Fibroblast of mammary gland (primary cell): Measurements from ENCODE around the gene NUMBL.

Experiments used
- DNase-seq: peaks from one replicate; pipeline ENCODE4 v3.0.0-alpha.2; 2010; ENCODE audit warnings: low read depth
- H3K4me3 ChIP-seq: 2 replicates; pipeline ENCODE4 v1.5.1; 2011; ENCODE audit warnings: low read depth, mild to moderate bottlenecking, low read length, moderate library complexity; ENCODE audit not compliant: control insufficient read depth
- TF ChIP-seq, protein P1 (sequence below): conservative IDR thresholded peaks from 2 replicates; pipeline ENCODE4 v1.5.1; 2011; ENCODE audit warnings: low read depth, low read length, inconsistent platforms; ENCODE audit not compliant: control insufficient read depth, insufficient read depth

The NUMBL gene

DNA sequence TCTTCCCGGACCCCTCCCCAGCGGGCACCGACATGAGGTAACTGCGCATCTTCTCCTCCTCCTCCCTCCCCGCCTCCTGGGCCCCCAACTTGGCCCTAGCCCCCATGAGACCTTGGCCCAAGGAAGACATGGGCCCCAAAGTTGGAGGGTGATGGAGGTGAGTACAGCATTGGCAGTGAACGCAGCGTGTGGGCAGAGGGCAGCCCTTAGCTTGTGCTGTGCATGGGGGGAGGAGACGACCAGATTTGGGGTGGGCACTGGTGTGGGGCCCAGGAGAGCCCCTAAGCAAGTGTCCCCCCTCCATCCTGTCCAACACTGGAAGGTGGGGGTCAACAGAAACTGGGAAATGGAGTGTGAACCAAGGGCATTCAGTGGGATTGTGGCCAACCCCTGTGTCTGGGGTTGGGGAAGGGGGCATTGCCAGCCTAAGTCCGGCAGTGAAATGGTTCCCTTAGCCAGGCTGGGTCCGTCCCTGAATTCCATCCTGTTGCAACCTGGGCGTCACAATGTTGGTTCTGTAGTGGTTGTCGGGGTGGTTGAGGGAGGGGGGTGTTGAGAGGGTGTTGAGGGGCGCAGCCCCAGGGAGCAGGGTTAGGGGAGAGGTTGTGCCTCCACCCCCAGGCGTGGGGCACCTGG, 23.5 kb downstream of the NUMBL start:
- no peak for DNase-seq
- TF ChIP-seq, protein P1, sequence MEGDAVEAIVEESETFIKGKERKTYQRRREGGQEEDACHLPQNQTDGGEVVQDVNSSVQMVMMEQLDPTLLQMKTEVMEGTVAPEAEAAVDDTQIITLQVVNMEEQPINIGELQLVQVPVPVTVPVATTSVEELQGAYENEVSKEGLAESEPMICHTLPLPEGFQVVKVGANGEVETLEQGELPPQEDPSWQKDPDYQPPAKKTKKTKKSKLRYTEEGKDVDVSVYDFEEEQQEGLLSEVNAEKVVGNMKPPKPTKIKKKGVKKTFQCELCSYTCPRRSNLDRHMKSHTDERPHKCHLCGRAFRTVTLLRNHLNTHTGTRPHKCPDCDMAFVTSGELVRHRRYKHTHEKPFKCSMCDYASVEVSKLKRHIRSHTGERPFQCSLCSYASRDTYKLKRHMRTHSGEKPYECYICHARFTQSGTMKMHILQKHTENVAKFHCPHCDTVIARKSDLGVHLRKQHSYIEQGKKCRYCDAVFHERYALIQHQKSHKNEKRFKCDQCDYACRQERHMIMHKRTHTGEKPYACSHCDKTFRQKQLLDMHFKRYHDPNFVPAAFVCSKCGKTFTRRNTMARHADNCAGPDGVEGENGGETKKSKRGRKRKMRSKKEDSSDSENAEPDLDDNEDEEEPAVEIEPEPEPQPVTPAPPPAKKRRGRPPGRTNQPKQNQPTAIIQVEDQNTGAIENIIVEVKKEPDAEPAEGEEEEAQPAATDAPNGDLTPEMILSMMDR, result no peak
- no peak overlapping the region for H3K4me3 ChIP-seq

DNA sequence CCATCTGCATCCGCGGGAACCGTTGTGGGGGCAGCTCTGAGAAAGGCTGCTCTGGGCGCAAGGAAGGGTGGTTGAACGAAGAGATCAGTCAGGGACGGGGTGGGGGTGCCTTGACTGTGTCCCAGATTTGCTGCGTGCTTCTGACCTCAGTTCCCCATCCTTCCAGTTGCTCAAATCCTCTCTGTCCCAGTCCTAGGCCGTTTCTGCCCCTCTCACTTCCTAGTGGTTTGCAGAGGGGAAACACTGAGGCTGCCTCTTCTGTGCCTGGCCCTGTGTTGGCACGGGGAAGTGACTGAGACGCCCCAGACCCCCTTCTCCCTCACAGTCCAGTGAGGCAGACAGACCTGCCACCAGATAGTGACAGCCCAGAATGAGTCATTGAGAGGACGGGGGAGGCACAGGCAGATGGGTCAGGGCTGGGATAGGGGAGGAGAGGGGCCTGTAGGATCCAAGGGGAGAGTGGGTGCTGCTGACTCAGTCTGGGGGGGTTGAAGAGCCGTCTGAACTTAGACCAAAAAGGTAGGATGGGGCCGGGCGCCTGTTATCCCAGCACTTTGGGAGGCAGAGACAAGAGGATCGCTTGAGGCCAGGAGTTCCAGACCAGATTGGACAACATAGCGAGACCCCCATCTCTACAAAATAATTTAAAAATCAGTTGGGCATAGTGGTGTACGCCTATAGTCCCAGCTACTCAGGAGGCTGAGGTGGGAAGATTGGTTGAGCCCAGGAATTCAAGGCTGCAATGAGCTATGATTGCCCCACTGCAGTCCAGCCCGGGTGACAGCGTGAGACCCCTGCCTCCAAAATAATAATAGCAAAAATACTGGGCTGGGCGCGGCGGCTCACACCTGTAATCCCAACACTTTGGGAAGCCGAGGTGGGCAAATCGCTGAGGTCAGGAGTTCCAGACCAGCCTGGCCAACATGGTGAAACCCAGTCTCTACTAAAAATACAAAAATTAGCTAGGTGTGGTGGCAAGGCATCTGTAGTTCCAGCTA, 26.5 kb downstream of the NUMBL start:
- TF ChIP-seq, protein P1, result no peak
- H3K4me3 ChIP-seq, result peak overlapping the region; percentile 51
- peak; percentile 61 for DNase-seq

DNA sequence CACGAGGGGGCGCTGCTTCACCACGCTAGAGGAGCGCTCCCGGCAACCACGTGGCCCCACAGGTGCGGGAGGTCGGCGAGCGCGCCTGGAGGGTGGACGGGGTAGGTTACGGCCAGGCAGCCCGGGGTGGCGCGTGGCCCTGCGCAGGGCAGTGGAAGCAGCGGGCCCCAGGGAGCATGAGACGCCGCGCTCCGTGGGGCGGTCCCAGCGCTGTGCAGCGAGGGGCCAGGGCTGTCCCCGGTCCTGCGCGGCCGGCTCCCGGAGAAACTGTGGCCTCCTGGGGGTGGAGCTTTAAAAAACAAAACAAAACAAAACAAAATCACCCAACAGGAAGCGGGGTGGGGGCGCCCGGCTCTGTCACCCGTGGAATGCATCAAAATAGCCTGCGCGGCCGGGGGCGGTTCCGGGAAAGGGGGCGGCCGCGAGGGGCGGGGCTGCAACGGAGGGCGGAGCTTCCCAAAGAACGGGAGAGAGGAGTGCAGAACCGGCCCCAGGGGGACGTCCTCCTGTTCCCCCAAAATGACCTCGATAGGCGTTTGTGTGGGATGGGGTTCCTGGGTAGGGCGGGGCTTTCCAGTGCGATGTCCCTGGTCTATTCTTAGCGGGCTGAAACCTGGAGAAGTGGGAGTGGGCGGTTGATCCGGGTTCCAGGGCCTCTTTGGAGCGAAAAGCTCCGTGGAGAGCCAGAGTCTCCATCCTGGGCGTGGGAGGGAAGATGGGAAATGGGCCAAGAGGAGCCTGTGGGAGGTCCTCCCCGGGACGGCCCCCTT, 27.3 kb downstream of the NUMBL start:
- peak overlapping the region; percentile 51 for H3K4me3 ChIP-seq
- peak; percentile 85 for DNase-seq
- TF ChIP-seq, protein P1, result peak; percentile 65

DNA sequence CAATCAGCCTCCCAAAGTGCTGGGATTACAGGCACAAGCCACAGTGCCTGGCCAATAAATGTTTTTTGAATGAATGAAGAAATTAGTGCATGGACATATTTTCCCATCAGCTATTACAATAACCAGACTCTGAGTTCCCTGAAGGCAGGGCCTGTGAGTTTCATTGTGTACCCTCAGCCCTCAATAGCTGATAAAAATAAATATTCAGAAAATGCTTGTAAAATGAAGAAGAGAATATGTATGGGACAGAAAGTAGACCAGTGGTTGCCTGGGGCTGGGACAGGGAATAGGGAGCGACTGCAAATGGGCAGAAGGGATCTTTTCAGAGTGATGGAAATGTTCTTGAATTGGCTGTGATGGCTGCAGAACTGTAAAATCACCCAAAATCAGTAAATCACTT, 28.8 kb downstream of the NUMBL start:
- TF ChIP-seq, protein P1, result no peak
- no peak overlapping the region for H3K4me3 ChIP-seq
- DNase-seq, result no peak

DNA sequence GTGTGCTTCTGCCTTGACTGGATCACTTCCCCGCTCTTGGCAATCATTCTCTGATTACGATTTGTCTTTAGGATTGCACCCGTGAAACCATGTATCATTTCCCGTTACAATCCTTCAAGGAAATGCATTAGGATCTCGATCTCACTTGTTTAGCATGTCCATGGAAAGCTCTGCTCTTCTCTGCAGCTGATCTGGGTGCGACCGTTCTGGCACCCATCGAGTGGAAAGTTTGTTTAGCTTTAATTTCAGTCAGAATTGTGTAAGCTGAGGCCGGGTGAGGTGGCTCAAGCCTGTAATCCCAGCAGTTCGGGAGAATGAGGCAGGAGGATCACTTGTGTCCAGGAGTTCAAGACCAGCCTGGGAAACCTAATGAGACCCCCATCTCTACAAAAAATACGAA, 30.9 kb downstream of the NUMBL start:
- TF ChIP-seq, protein P1, result no peak
- no peak overlapping the region for H3K4me3 ChIP-seq
- no peak for DNase-seq

DNA sequence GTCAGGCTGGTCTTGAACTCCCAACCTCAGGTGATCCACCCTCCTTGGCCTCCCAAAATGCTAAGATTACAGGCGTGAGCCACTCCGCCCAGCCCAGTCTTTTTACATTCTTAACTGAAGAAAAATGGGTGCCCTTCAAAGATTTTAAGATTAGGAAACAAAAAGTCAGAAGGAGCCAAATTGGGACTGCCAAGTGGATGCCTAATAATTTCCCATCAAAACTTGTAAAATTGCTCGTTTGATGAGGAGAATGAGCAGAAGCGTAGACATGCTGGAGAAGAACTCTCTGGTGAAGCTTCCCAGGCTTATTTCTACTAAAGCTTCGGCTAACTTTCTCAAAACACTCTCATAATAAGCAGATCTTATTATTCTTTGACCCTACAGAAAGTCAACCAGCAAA, 31.3 kb downstream of the NUMBL start:
- TF ChIP-seq, protein P1, result no peak
- no peak for DNase-seq
- no peak overlapping the region for H3K4me3 ChIP-seq
